Urothelium cell line (cell line): ENCODE data around the gene PARN.
A peak's percentile ranks its signal among the peaks of the same experiment; 100 is the strongest.
"Not testable (repeated sequence)": the region's sequence is repeated elsewhere in the genome, so short reads cannot be mapped to it uniquely, and the experiment has no call there.

Source experiments
- DNase-seq: peaks from one replicate; pipeline ENCODE4 v3.0.0; 2011; ENCODE audit warnings: low spot score, mixed read lengths
- FAIRE-seq: peaks from 2 replicates; lab custom pipeline; 2011; peaks lifted over from hg19 to GRCh38; lab: Jason Lieb, UNC

Gene PARN

DNA sequence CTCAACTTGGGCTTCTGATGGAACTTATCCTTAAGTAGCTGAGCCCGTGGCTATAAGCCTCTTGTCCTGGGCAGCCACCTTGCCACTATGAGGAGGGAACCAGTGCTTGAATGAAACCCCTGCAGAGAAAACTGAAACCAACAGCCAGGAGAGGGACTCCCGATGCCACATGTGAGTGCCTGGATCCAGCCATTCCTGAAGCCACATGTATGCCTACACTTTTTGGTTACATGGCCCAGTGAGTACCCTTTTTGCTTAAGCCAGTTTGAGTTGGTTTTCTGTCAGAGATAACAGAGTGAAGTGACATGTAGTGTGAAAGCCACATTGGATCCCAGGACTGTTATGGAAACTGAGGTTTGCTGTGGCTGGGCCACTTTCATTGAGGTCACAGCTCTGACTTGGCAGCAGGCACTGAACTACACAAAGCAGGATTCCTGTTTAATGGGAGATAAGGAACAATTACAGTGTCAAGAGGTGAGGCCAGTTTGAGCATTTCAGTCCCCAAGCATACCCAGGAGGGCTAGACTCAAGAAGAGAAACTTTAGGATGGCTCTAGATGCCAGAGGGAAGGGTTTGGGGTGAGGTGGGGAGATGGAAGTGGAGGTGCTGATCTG, 222.2 kb downstream of the PARN start:
- DNase-seq (no peak), FAIRE-seq (no peak)

- FAIRE-seq = no peak
Measured at GRCh38 chr16:14405611-14406537, 224.2 kb downstream of the PARN start.

DNA sequence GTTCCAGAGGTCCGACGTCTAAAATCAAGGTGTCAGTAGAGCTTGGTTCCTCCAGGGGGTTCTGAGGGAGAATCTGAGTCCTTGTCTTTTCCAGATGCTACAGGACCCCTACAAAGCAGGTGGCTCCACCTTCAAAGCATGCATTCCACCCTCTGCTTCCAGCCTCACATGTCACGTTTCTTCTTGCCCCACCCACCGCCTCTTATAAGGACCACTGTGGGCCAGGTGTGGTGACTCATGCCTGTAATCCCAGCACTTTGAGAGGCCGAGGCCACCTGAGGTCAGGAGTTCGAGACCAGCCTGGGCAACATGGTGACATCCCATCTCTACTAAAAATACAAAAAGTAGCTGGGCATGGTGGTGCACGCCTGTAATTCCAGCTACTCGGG, 227.1 kb downstream of the PARN start:
- FAIRE-seq, DNase-seq: not testable (repeated sequence)

More at GRCh38 chr16:14405611-14406537, 224.2 kb downstream of the PARN start:
- peak; percentile 47 for DNase-seq

GRCh38 chr16:14402114-14403000, 227.7 kb downstream of the PARN start:
- DNase-seq, FAIRE-seq: not testable (repeated sequence)

DNA sequence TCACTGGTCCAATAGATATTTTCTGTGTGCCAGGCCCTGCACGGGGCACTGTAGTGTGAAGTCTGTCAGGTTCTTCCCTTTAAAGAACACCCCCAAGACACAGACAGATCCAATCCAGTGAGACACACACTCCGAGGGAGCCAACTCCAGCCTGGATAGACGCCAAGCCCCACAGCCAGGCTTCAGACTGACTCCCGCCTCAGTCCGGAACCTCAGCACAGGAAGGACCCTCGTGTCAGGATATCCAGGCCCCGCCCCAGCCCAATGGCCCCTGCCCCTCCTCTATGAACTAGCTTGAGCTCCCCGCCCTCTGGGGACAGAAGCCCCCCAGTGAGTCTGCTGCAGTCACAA, 228.4 kb downstream of the PARN start:
- not testable (repeated sequence) for FAIRE-seq
- peak; percentile 70 for DNase-seq

GRCh38 chr16:14400978-14401710, 228.9 kb downstream of the PARN start:
- not testable (repeated sequence) for FAIRE-seq
- peak; percentile 36 for DNase-seq

- DNase-seq = no peak
- FAIRE-seq = no peak
Measured at GRCh38 chr16:14400285-14400977, 229.6 kb downstream of the PARN start.

DNA sequence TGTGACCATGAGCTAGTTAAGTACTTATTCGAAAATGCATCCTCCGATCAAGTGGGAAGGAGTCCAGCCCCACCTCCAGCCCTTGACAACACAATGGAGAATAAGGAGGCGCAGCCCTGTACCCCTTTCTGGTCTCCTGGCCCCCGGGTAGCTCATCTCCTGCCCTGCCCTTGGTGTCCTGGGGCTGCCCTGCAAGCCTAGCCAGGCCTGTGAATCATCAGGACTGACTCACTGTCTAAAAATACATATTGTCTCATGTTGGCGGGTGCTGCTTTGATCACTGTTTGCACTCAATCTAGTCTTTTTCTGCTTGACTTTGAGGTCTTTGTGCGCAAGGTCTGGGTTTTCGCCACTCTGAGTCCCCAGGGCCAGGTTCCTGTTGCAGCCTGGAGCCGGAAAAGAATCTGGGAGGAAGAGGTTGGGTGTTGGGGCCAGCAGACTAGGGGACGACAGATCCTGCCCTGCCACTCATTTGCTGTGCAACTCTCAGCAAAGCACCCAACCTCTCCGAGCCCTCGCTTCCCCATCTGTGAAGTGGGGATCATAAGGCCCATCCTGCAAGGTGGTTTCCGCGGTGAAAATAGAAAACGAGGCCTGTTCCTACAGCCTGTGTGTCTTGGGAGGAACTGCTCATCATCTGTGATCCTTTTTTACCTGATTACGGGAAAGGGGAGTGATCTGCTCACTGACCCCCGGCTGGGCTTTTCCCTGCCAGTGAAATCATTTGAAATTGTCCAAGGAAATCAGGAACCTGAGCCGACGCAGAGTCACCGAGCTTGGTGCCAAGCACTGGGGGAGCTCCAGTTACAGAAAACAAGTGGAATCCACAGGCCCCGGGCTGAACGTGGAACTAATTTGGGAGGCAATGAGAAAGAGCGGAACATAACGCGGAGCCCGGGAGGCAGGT, 230.4 kb downstream of the PARN start:
- DNase-seq (peak; percentile 74), FAIRE-seq (peak; percentile 68)

GRCh38 chr16:14398014-14398717, 231.9 kb downstream of the PARN start:
- no peak for FAIRE-seq
- DNase-seq = no peak

GRCh38 chr16:14395710-14396304, 234.3 kb downstream of the PARN start:
- FAIRE-seq, DNase-seq: not testable (repeated sequence)

- FAIRE-seq (no peak), DNase-seq (no peak)
Measured at GRCh38 chr16:14394834-14395233, 235.2 kb downstream of the PARN start.

DNA sequence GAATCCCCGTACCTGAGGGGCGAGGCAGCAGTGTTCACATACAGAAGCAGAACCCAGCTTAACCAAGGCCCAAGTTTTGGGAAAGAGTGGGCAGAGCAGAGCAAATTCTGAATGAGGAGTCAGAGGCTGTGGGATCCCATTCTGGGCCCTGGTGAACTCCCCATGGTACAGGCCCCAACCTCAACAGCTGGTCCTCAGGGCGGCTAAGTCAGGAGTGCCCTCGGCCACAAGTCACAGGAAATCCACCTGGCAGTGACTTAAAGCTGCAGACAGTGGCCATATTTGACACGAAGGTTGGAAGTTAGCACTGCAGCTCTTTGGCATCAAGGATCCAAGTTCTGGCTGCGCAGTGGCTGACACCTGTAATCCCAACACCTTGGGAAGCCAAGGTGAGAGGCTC, 237.1 kb downstream of the PARN start:
- no peak for DNase-seq
- no peak for FAIRE-seq

GRCh38 chr16:14389359-14389758, 240.7 kb downstream of the PARN start:
- DNase-seq = no peak

GRCh38 chr16:14388243-14388642, 241.8 kb downstream of the PARN start:
- FAIRE-seq = no peak
- no peak for DNase-seq

More at GRCh38 chr16:14389359-14389758, 240.7 kb downstream of the PARN start:
- no peak for FAIRE-seq

- FAIRE-seq (no peak), DNase-seq (no peak)
Measured at GRCh38 chr16:14386115-14386514, 243.9 kb downstream of the PARN start.
